Epithelial cell of esophagus (primary cell): ENCODE measurements around the gene CASKIN2.
A peak's percentile ranks its signal among the peaks of the same experiment; 100 is the strongest.

Source experiments
- DNase-seq: peaks from one replicate; pipeline ENCODE4 v3.0.0; 2010; ENCODE audit warnings: low read depth
- H3K4me3 ChIP-seq: 2 replicates; pipeline ENCODE4 v1.5.1; 2011; ENCODE audit warnings: mild to moderate bottlenecking, low read length, control low read depth
- CTCF ChIP-seq: IDR thresholded peaks from 2 replicates; pipeline ENCODE4 v1.5.1; 2011; ENCODE audit warnings: low read depth, mild to moderate bottlenecking, low read length, control low read depth, inconsistent platforms; ENCODE audit not compliant: insufficient read depth; ENCODE audit errors: missing control alignments

CASKIN2 gene

GRCh38 chr17:75507733-75508719 is 7.3 kb downstream of the CASKIN2 start:
- DNase-seq: no peak
- H3K4me3 ChIP-seq: no peak overlapping the region
- no peak for TF ChIP-seq CTCF

- H3K4me3 ChIP-seq: no peak overlapping the region
- TF ChIP-seq CTCF: no peak
- no peak for DNase-seq
Observed at GRCh38 chr17:75506888-75507287, 8.4 kb downstream of the CASKIN2 start.

- no peak for DNase-seq
- TF ChIP-seq CTCF: no peak
- H3K4me3 ChIP-seq: no peak overlapping the region
Observed at GRCh38 chr17:75506134-75506533, 9.2 kb downstream of the CASKIN2 start.

- no peak overlapping the region for H3K4me3 ChIP-seq
- DNase-seq: no peak
- TF ChIP-seq CTCF: no peak
Observed at GRCh38 chr17:75505640-75506039, 9.7 kb downstream of the CASKIN2 start.

- H3K4me3 ChIP-seq: no peak overlapping the region
- TF ChIP-seq CTCF: no peak
- no peak for DNase-seq
Observed at GRCh38 chr17:75505152-75505409, 10.3 kb downstream of the CASKIN2 start.

GRCh38 chr17:75504347-75505151 is 10.8 kb downstream of the CASKIN2 start:
- H3K4me3 ChIP-seq: no peak overlapping the region
- TF ChIP-seq CTCF: peak; percentile 70
- DNase-seq: peak; percentile 52

- no peak for DNase-seq
- TF ChIP-seq CTCF: no peak
- no peak overlapping the region for H3K4me3 ChIP-seq
Observed at GRCh38 chr17:75503976-75504346, 11.4 kb downstream of the CASKIN2 start.
